H1 (cell line): ENCODE measurements around the gene LAMP5. TPM values are rescaled to one million over a fixed set of nuclear protein-coding genes. Genes with fewer than 3 reads are reported as not detected.

Source experiments
- CHD2 ChIP-seq: IDR thresholded peaks from 2 replicates; pipeline ENCODE4 v1.6.1; 2012; ENCODE audit warnings: low read length, improper control_type of control experiment
- HDAC2 ChIP-seq, 2 experiments: fragments of 300-600 bp in 1 of 2; sonication (generic) in 1 of 2; IDR thresholded peaks; 2 replicates each; pipeline ENCODE4 v1.6.1; 2011 to 2012; ENCODE audit warnings: low read depth in 2 of 2, low read length in 2 of 2, mild to moderate bottlenecking in 2 of 2, moderate library complexity in 2 of 2, borderline replicate concordance in 1 of 2, inconsistent platforms in 1 of 2
- JUN ChIP-seq: IDR thresholded peaks from 2 replicates; pipeline ENCODE4 v1.6.1; 2011; ENCODE audit warnings: low read depth, mild to moderate bottlenecking, improper control_type of control experiment, low read length
- POLR2A ChIP-seq, 2 experiments: IDR thresholded peaks; 1 replicate in 1 of 2; 2 replicates in 1 of 2; pipeline ENCODE4 v1.6.1; 2011; ENCODE audit warnings: low read depth in 2 of 2, low read length in 2 of 2, mild to moderate bottlenecking in 2 of 2; ENCODE audit errors: control extremely low read depth in 1 of 2
- SIX5 ChIP-seq: IDR thresholded peaks from 2 replicates; pipeline ENCODE4 v1.6.1; 2011; ENCODE audit warnings: mild to moderate bottlenecking, low read depth, low read length
- SP1 ChIP-seq: IDR thresholded peaks from 2 replicates; pipeline ENCODE4 v1.6.1; 2011; ENCODE audit warnings: low read depth, low read length
- TEAD4 ChIP-seq: IDR thresholded peaks from 2 replicates; pipeline ENCODE4 v1.6.1; 2012; ENCODE audit warnings: low read depth, low read length, inconsistent platforms, mixed read lengths
- USF2 ChIP-seq: IDR thresholded peaks from 2 replicates; pipeline ENCODE4 v1.6.1; 2011; ENCODE audit warnings: low read length, improper control_type of control experiment
- polyA plus RNA-seq, 7 experiments: library from polyadenylated mRNA; depleted of rRNA in 3 of 7; stranded (reverse) in 5 of 7; unstranded in 2 of 7; fragments of >200 nt in 5 of 7; fragments of 200-250 nt in 2 of 7; gene quantifications; 1 replicate in 5 of 7; 2 replicates in 1 of 7; 4 replicates in 1 of 7; pipeline versions ENCODE4 v1.2.1 to v1.2.3, GENCODE V29; 2011 to 2013; ENCODE audit warnings: missing spikeins in 2 of 7, mixed read lengths in 2 of 7
- total RNA-seq: library from RNA; stranded (reverse); fragmentation: NEBNext Ultra II Directional; extraction: Animal tissue kit (Norgen Biotek cat#: 25700); gene quantifications from 2 replicates; pipeline ENCODE4 v1.2.1, GENCODE V29; 2021

Gene LAMP5
- total and polyA plus RNA-seq, 2 of the 8 experiments (the other 6 are each of a cell fraction or from before 2014, with no cell fraction given) = 0.22 to 1.9 TPM

GRCh38 chr20:9488063-9488462 lies 26.3 kb upstream of the LAMP5 start (continued):
- TF ChIP-seq USF2 = no peak
- no peak for TF ChIP-seq TEAD4
- no peak for TF ChIP-seq JUN
- no peak for TF ChIP-seq SIX5
- TF ChIP-seq HDAC2 (IDR thresholded peaks at IDR 0.05; ENCODE audit: borderline replicate concordance in 1 of 2, low read depth in 2 of 2, low read length in 2 of 2) = no peak
- no peak for TF ChIP-seq CHD2
- TF ChIP-seq SP1 = no peak
- no peak for TF ChIP-seq POLR2A (IDR thresholded peaks at IDR 0.05; ENCODE audit: control extremely low read depth in 1 of 2, low read depth in 2 of 2, low read length in 2 of 2)
